Activated T-helper 1 cell treated with Interleukin-2 at 50 U/mL for 16 hours (primary cell): Measurements from ENCODE around the gene SMIM14.
"Not testable (repeated sequence)": the region's sequence is repeated elsewhere in the genome, so short reads cannot be mapped to it uniquely, and the experiment has no call there.

Experiments
- DNase-seq: peaks from one replicate; pipeline ENCODE4 v3.0.0-alpha.2; 2020; ENCODE audit warnings: low read depth

SMIM14 gene

GRCh38 chr4:39642885-39643552 lies 4.4 kb upstream of the SMIM14 start:
- no peak for DNase-seq

- no peak for DNase-seq
These were observed 2.8 kb upstream of the SMIM14 start for GRCh38 chr4:39641451-39641850.

GRCh38 chr4:39637586-39638353 lies 895 bp downstream of the SMIM14 start:
- DNase-seq, result no peak

GRCh38 chr4:39637221-39637585 lies 1.5 kb downstream of the SMIM14 start:
- DNase-seq, result no peak

- DNase-seq, result no peak
These were observed 2.0 kb downstream of the SMIM14 start for GRCh38 chr4:39636531-39637184.

GRCh38 chr4:39635023-39635422 lies 3.6 kb downstream of the SMIM14 start:
- DNase-seq, result no peak

GRCh38 chr4:39631700-39632079 lies 7.0 kb downstream of the SMIM14 start:
- no peak for DNase-seq

GRCh38 chr4:39627413-39627812 lies 11.3 kb downstream of the SMIM14 start:
- DNase-seq, result no peak

- no peak for DNase-seq
These were observed 11.8 kb downstream of the SMIM14 start for GRCh38 chr4:39626913-39627312.

GRCh38 chr4:39626261-39626660 lies 12.4 kb downstream of the SMIM14 start:
- DNase-seq, result no peak

- no peak for DNase-seq
These were observed 17.1 kb downstream of the SMIM14 start for GRCh38 chr4:39621582-39621981.

GRCh38 chr4:39620551-39621313 lies 17.9 kb downstream of the SMIM14 start:
- no peak for DNase-seq

- no peak for DNase-seq
These were observed 21.1 kb downstream of the SMIM14 start for GRCh38 chr4:39617534-39617933.

GRCh38 chr4:39616651-39617050 lies 22.0 kb downstream of the SMIM14 start:
- no peak for DNase-seq

GRCh38 chr4:39616112-39616511 lies 22.6 kb downstream of the SMIM14 start:
- DNase-seq, result not testable (repeated sequence)

GRCh38 chr4:39614487-39615162 lies 24.0 kb downstream of the SMIM14 start:
- no peak for DNase-seq

GRCh38 chr4:39613093-39613656 lies 25.5 kb downstream of the SMIM14 start:
- DNase-seq, result no peak

- no peak for DNase-seq
These were observed 29.2 kb downstream of the SMIM14 start for GRCh38 chr4:39609454-39609931.

GRCh38 chr4:39608451-39608850 lies 30.2 kb downstream of the SMIM14 start:
- no peak for DNase-seq

GRCh38 chr4:39606747-39607146 lies 31.9 kb downstream of the SMIM14 start:
- DNase-seq, result no peak

GRCh38 chr4:39597695-39598381 lies 40.8 kb downstream of the SMIM14 start:
- DNase-seq, result no peak
